Upper lobe of left lung (tissue), 4 donors: ENCODE measurements around the gene ANGPT4.

Experiments
- CTCF ChIP-seq, 6 experiments: fragments of 450-650 bp in 4 of 6; fragments of 200-600 bp in 2 of 6; sonication (generic) in 2 of 6; IDR thresholded peaks; one replicate each; pipeline ENCODE4 v1.5.1; 2016 to 2019; ENCODE audit warnings: antibody characterized with exemption in 6 of 6
- EP300 ChIP-seq, 4 donors: sonication (generic); formaldehyde crosslinking; IDR thresholded peaks; one replicate each; pipeline ENCODE4 v1.5.1; 2017; ENCODE audit warnings: antibody characterized with exemption in 4 of 4, control low read depth in 2 of 4
- POLR2A ChIP-seq, 4 donors: fragments of 450-650 bp; IDR thresholded peaks; one replicate each; pipeline ENCODE4 v1.5.1; 2016 to 2017; ENCODE audit warnings: antibody characterized with exemption in 4 of 4, mild to moderate bottlenecking in 2 of 4
- POLR2AphosphoS5 ChIP-seq, 2 donors: sonication (generic); formaldehyde crosslinking; IDR thresholded peaks; one replicate each; pipeline ENCODE4 v1.5.1; 2017; ENCODE audit warnings: antibody characterized with exemption in 2 of 2

GRCh38 chr20:855466-856360, 60.4 kb downstream of the ANGPT4 start:
- no peak for TF ChIP-seq POLR2AphosphoS5 (IDR thresholded peaks at IDR 0.05)
- TF ChIP-seq CTCF (IDR thresholded peaks at IDR 0.05) = no peak
- TF ChIP-seq POLR2A (IDR thresholded peaks at IDR 0.05) = no peak
- no peak for TF ChIP-seq EP300 (IDR thresholded peaks at IDR 0.05)
